NAMALWA (cell line): Measurements from ENCODE around the gene GIPC1.
A peak's percentile ranks its signal among the peaks of the same experiment; 100 is the strongest.
"Not testable (repeated sequence)": the region's sequence is repeated elsewhere in the genome, so short reads cannot be mapped to it uniquely, and the experiment has no call there.

ENCODE experiments used
- DNase-seq: peaks from one replicate; pipeline ENCODE4 v3.0.0-alpha.2; 2015; ENCODE audit warnings: low spot score

The GIPC1 gene

GRCh38 chr19:14470031-14470876 is 25.7 kb downstream of the GIPC1 start:
- no peak for DNase-seq

GRCh38 chr19:14467816-14468215 is 28.1 kb downstream of the GIPC1 start:
- no peak for DNase-seq

GRCh38 chr19:14467391-14467790 is 28.5 kb downstream of the GIPC1 start:
- DNase-seq = no peak

GRCh38 chr19:14463747-14464146 is 32.2 kb downstream of the GIPC1 start:
- DNase-seq = no peak

GRCh38 chr19:14462401-14462800 is 33.5 kb downstream of the GIPC1 start:
- DNase-seq = not testable (repeated sequence)

- DNase-seq = no peak
Measured at GRCh38 chr19:14460935-14461334, 35.0 kb downstream of the GIPC1 start.

- no peak for DNase-seq
Measured at GRCh38 chr19:14459703-14460102, 36.2 kb downstream of the GIPC1 start.

- DNase-seq = not testable (repeated sequence)
Measured at GRCh38 chr19:14452303-14452702, 43.6 kb downstream of the GIPC1 start.

GRCh38 chr19:14450876-14451275 is 45.1 kb downstream of the GIPC1 start:
- no peak for DNase-seq

- DNase-seq = peak; percentile 96
Measured at GRCh38 chr19:14450168-14450874, 45.6 kb downstream of the GIPC1 start.

- no peak for DNase-seq
Measured at GRCh38 chr19:14449321-14449720, 46.6 kb downstream of the GIPC1 start.

GRCh38 chr19:14446336-14447036 is 49.4 kb downstream of the GIPC1 start:
- DNase-seq = no peak

- no peak for DNase-seq
Measured at GRCh38 chr19:14443632-14444216, 52.2 kb downstream of the GIPC1 start.

GRCh38 chr19:14442891-14443631 is 52.9 kb downstream of the GIPC1 start:
- DNase-seq = no peak

GRCh38 chr19:14441041-14441938 is 54.6 kb downstream of the GIPC1 start:
- DNase-seq = no peak

GRCh38 chr19:14440049-14440448 is 55.9 kb downstream of the GIPC1 start:
- DNase-seq = peak; percentile 85

GRCh38 chr19:14439014-14439413 is 56.9 kb downstream of the GIPC1 start:
- no peak for DNase-seq

- no peak for DNase-seq
Measured at GRCh38 chr19:14437578-14438140, 58.3 kb downstream of the GIPC1 start.

- DNase-seq = no peak
Measured at GRCh38 chr19:14435320-14436050, 60.4 kb downstream of the GIPC1 start.
